Hepatocyte (in vitro differentiated cells): ENCODE results near the gene EIF3A.

Experiments used
- CTCF ChIP-seq: fragments of 200-600 bp; sonication (generic); IDR thresholded peaks from 2 replicates; pipeline ENCODE4 v1.5.1; 2016; ENCODE audit warnings: antibody characterized with exemption, mild to moderate bottlenecking; ENCODE audit not compliant: poor library complexity
- EZH2 ChIP-seq: fragments of 200-600 bp; sonication (generic); IDR thresholded peaks from 2 replicates; pipeline ENCODE4 v1.6.1; 2016; ENCODE audit warnings: antibody characterized with exemption, mild to moderate bottlenecking, borderline replicate concordance

- TF ChIP-seq CTCF, result no peak
- TF ChIP-seq EZH2, result no peak
Measured at GRCh38 chr10:119060107-119060506, 20.5 kb downstream of the EIF3A start.
